H1 (cell line): ENCODE measurements around the gene CDC37. TPM values are rescaled to one million over a fixed set of nuclear protein-coding genes. Genes with fewer than 3 reads are reported as not detected.

ENCODE experiments used
- CTCF ChIA-PET: fragments of 300-600 bp; sonication (Branson Sonifier 250); formaldehyde crosslinking; loops from one replicate; lab custom pipeline; 2021; ENCODE audit not compliant: partially characterized antibody; lab: Charles Lee
- POLR2A ChIA-PET: fragments of 300-600 bp; sonication (Branson Sonifier 250); formaldehyde crosslinking; loops from one replicate; lab custom pipeline; 2021; ENCODE audit warnings: inconsistent platforms; ENCODE audit not compliant: partially characterized antibody; lab: Charles Lee
- DNase-seq, 2 experiments: peaks; one replicate each; pipeline versions ENCODE4 v3.0.0 to v3.0.0-alpha.2; 2010 to 2022; ENCODE audit warnings: low spot score in 2 of 2, low read depth in 1 of 2, mixed read lengths in 1 of 2
- FAIRE-seq: peaks from 2 replicates; lab custom pipeline; 2011; peaks lifted over from hg19 to GRCh38; lab: Jason Lieb, UNC
- H2AFZ ChIP-seq: 2 replicates; pipeline ENCODE4 v1.8.1; 2012; ENCODE audit warnings: low read length, inconsistent platforms
- H2AK5ac ChIP-seq: 2 replicates; pipeline ENCODE4 v1.6.1; 2013; ENCODE audit warnings: low read depth, low read length
- H2BK120ac ChIP-seq: replicated peaks from 2 replicates; pipeline ENCODE3; 2013; ENCODE audit warnings: low read depth, low read length, inconsistent platforms
- H2BK12ac ChIP-seq: 2 replicates; pipeline ENCODE4 v1.6.1; 2013; ENCODE audit warnings: low read depth, low read length
- H2BK15ac ChIP-seq: 2 replicates; pipeline ENCODE4 v1.6.1; 2013; ENCODE audit warnings: low read length
- H2BK20ac ChIP-seq: 2 replicates; pipeline ENCODE4 v1.6.1; 2013; ENCODE audit warnings: low read length
- H2BK5ac ChIP-seq: 2 replicates; pipeline ENCODE4 v1.6.1; 2013; ENCODE audit warnings: low read depth, low read length
- H3K14ac ChIP-seq: 2 replicates; pipeline ENCODE4 v1.6.1; 2013; ENCODE audit warnings: inconsistent platforms; ENCODE audit not compliant: insufficient read length
- H3K18ac ChIP-seq: 2 replicates; pipeline ENCODE4 v1.6.1; 2013; ENCODE audit warnings: low read length; ENCODE audit errors: extremely low read depth
- H3K23ac ChIP-seq: 2 replicates; pipeline ENCODE4 v1.6.1; 2013; ENCODE audit warnings: inconsistent platforms; ENCODE audit not compliant: insufficient read length
- H3K23me2 ChIP-seq: 2 replicates; pipeline ENCODE4 v1.6.1; 2013; ENCODE audit warnings: low read depth, low read length
- H3K27ac ChIP-seq: 2 replicates; pipeline ENCODE4 v1.6.1; 2011; ENCODE audit warnings: low read depth, low read length, inconsistent platforms
- H3K27me3 ChIP-seq, 4 experiments: replicated peaks in 1 of 4; 1 replicate in 1 of 4; 2 replicates in 3 of 4; pipeline versions ENCODE4 v1.6.1 to v1.8.1; 2011 to 2013; ENCODE audit warnings: low read length in 3 of 4, mild to moderate bottlenecking in 3 of 4, inconsistent platforms in 2 of 4, mixed read lengths in 2 of 4, moderate library complexity in 1 of 4; ENCODE audit not compliant: control insufficient read depth in 3 of 4, insufficient read depth in 3 of 4; ENCODE audit errors: extremely low read depth in 1 of 4
- H3K36me3 ChIP-seq, 4 experiments: 2 replicates each; pipeline versions ENCODE4 v1.6.1 to v1.8.1; 2011 to 2013; ENCODE audit warnings: mild to moderate bottlenecking in 4 of 4, low read length in 3 of 4, moderate library complexity in 2 of 4, control low read depth in 1 of 4, inconsistent platforms in 1 of 4; ENCODE audit not compliant: insufficient read depth in 4 of 4, control insufficient read depth in 2 of 4
- H3K4ac ChIP-seq: replicated peaks from 2 replicates; pipeline ENCODE3; 2013; ENCODE audit warnings: low read length, low read depth, mixed read lengths, inconsistent platforms; ENCODE audit not compliant: insufficient read length
- H3K4me1 ChIP-seq, 4 experiments: replicated peaks in 1 of 4; 1 replicate in 1 of 4; 2 replicates in 3 of 4; pipeline versions ENCODE4 v1.6.1 to v1.8.1; 2011 to 2013; ENCODE audit warnings: low read length in 3 of 4, inconsistent platforms in 2 of 4, mixed read lengths in 1 of 4; ENCODE audit not compliant: insufficient read depth in 4 of 4, control insufficient read depth in 3 of 4
- H3K4me2 ChIP-seq, 2 experiments: 2 replicates each; pipeline versions ENCODE4 v1.6.1 to v1.8.1; 2011 to 2013; ENCODE audit warnings: low read depth in 2 of 2, low read length in 2 of 2, control low read depth in 1 of 2, inconsistent platforms in 1 of 2, mild to moderate bottlenecking in 1 of 2; ENCODE audit not compliant: insufficient read depth in 1 of 2
- H3K4me3 ChIP-seq, 4 experiments: fragments of 200-600, 300-600 bp in 1 of 4; sonication (generic), shearing (Covaris generic), sonication (Bioruptor Twin) in 1 of 4; 2 replicates each; pipeline versions ENCODE4 v1.5.1 to v1.8.1; 2011 to 2016; ENCODE audit warnings: low read length in 4 of 4, low read depth in 3 of 4, control low read depth in 2 of 4, inconsistent platforms in 2 of 4, mild to moderate bottlenecking in 2 of 4, mixed read lengths in 1 of 4, moderate library complexity in 1 of 4; ENCODE audit not compliant: insufficient read depth in 2 of 4; ENCODE audit errors: extremely low read depth in 1 of 4
- H3K56ac ChIP-seq: replicated peaks from 2 replicates; pipeline ENCODE3; 2013; ENCODE audit warnings: low read depth, mild to moderate bottlenecking, mixed read lengths, low read length, inconsistent platforms; ENCODE audit not compliant: insufficient read length
- H3K79me1 ChIP-seq: 2 replicates; pipeline ENCODE4 v1.6.1; 2013; ENCODE audit warnings: low read depth, low read length, control low read depth
- H3K79me2 ChIP-seq, 2 experiments: 2 replicates each; pipeline versions ENCODE4 v1.6.1 to v1.8.1; 2012 to 2013; ENCODE audit warnings: low read length in 2 of 2, mild to moderate bottlenecking in 2 of 2, inconsistent platforms in 1 of 2; ENCODE audit not compliant: insufficient read depth in 2 of 2, control insufficient read depth in 1 of 2
- H3K9ac ChIP-seq, 4 experiments: replicated peaks in 1 of 4; 1 replicate in 1 of 4; 2 replicates in 3 of 4; pipeline versions ENCODE4 v1.6.1 to v1.8.1; 2011 to 2013; ENCODE audit warnings: low read depth in 3 of 4, low read length in 3 of 4, control low read depth in 2 of 4, mild to moderate bottlenecking in 2 of 4, moderate library complexity in 2 of 4, inconsistent platforms in 1 of 4; ENCODE audit errors: extremely low read depth in 1 of 4
- H3K9me3 ChIP-seq, 2 experiments: 2 replicates each; pipeline versions ENCODE4 v1.6.1 to v1.8.1; 2012 to 2013; ENCODE audit warnings: mild to moderate bottlenecking in 2 of 2, moderate library complexity in 2 of 2, control low read depth in 1 of 2, inconsistent platforms in 1 of 2, low read depth in 1 of 2, low read length in 1 of 2, mixed read lengths in 1 of 2; ENCODE audit not compliant: insufficient read depth in 2 of 2
- H4K20me1 ChIP-seq, 2 experiments: replicated peaks in 1 of 2; 2 replicates each; pipeline versions ENCODE3 to v1.8.1; 2011 to 2013; ENCODE audit warnings: inconsistent platforms in 2 of 2, low read length in 2 of 2, mild to moderate bottlenecking in 1 of 2; ENCODE audit not compliant: insufficient read depth in 2 of 2, control insufficient read depth in 1 of 2
- H4K5ac ChIP-seq: 2 replicates; pipeline ENCODE4 v1.6.1; 2013; ENCODE audit warnings: low read length, low read depth, mixed read lengths, inconsistent platforms; ENCODE audit not compliant: insufficient read length
- H4K8ac ChIP-seq: 2 replicates; pipeline ENCODE4 v1.8.0; 2013; ENCODE audit warnings: mild to moderate bottlenecking, moderate library complexity, low read length, inconsistent platforms; ENCODE audit not compliant: insufficient read depth; ENCODE audit errors: extremely low read depth
- H4K91ac ChIP-seq: replicated peaks from 2 replicates; pipeline ENCODE3; 2013; ENCODE audit warnings: low read length, mixed read lengths, inconsistent platforms; ENCODE audit not compliant: insufficient read length
- CREB1 ChIP-seq: IDR thresholded peaks from 2 replicates; pipeline ENCODE4 v1.6.1; 2012; ENCODE audit warnings: inconsistent platforms
- WGBS, 2 experiments: shearing (Covaris generic) in 1 of 2; methylation state at CpG; one replicate each; pipeline versions ENCODE4 v1.1.6 to v1.1.7; 2013 to 2015; ENCODE audit warnings: low lambda C conversion rate in 2 of 2, mixed read lengths in 2 of 2, inconsistent platforms in 1 of 2, low coverage in 1 of 2, missing lambda C conversion rate in 1 of 2; ENCODE audit not compliant: insufficient replicate concordance in 2 of 2, insufficient coverage in 1 of 2, insufficient read length in 1 of 2; ENCODE audit errors: extremely low coverage in 1 of 2, missing lambda C conversion rate in 1 of 2; 5-methylcytosine and 5-hydroxymethylcytosine counted together
- polyA plus RNA-seq, 7 experiments: library from polyadenylated mRNA; depleted of rRNA in 3 of 7; stranded (reverse) in 5 of 7; unstranded in 2 of 7; fragments of >200 nt in 5 of 7; fragments of 200-250 nt in 2 of 7; gene quantifications; 1 replicate in 5 of 7; 2 replicates in 1 of 7; 4 replicates in 1 of 7; pipeline versions ENCODE4 v1.2.1 to v1.2.3, GENCODE V29; 2011 to 2013; ENCODE audit warnings: missing spikeins in 2 of 7, mixed read lengths in 2 of 7
- total RNA-seq: library from RNA; stranded (reverse); fragmentation: NEBNext Ultra II Directional; extraction: Animal tissue kit (Norgen Biotek cat#: 25700); gene quantifications from 2 replicates; pipeline ENCODE4 v1.2.1, GENCODE V29; 2021

Gene CDC37
- total and polyA plus RNA-seq, 2 of the 8 experiments (the other 6 are each of a cell fraction or from before 2014, with no cell fraction given): 162 to 181 TPM

DNA sequence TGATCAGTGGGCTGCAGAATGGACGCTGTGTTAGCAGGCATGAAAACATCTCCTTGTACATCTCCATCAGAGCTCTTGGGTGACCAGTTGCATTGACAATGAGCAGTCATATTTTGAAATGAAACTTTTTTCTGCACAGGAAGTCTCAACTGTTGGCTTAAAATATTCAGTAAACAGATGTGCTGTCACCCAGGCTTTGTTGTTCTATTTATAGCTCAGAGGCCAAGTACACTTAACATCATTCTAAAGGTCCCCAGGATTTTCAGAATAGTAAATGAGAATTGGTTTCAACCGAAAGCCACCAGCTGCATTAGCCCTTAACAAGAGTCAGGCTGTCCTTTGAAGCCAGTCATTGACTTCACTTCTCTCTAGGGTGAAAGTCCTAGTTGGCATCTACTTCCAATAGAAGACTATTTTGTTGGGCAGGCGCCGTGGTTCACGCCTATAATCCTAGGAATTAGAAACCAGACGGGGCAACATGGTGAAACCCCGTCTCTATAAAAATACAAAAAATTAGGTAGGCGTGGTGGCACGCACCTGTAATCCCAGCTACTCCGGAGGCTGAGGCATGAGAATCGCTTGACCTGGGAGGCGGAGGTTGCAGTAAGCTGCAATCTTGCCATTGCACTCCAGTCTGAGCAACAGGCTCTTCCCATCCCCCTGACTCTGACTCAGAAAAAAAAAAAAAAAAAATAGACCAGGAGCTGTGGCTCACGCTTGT lies 9.1 kb upstream of the CDC37 start:
- no peaks in the 10 kb centered on the region for H3K36me3 ChIP-seq
- no peak overlapping the region for H3K9ac ChIP-seq
- ChIA-PET POLR2A (interaction anchor here (1.5 kb wide), 1 partner anchor 11 kb away, joined by 4 read pairs; no protein-coding TSS in a partner anchor), CTCF (interaction anchor here (0.6 to 9.4 kb wide), 11 partner anchors 8 to 1400 kb away, joined by 3 to 172 read pairs (median 4); partner anchors contain the start of genes CDC37, ICAM1 and PDE4A)
- H2BK15ac ChIP-seq: no peak overlapping the region
- peaks cover 1 to 23% (median 15%) of the 10 kb centered on the region in 4 experiments for H3K27me3 ChIP-seq
- no peaks in the 10 kb centered on the region for H3K79me2 ChIP-seq
- H3K4me2 ChIP-seq: no peak overlapping the region
- no peak overlapping the region for H3K18ac ChIP-seq
- H3K9me3 ChIP-seq: peaks cover 0 to 2% of the 10 kb centered on the region in 2 experiments; a peak in 1 of 4 replicates
- H2BK20ac ChIP-seq: no peak overlapping the region
- H3K56ac ChIP-seq: no peak overlapping the region
- H3K79me1 ChIP-seq: no peaks in the 10 kb centered on the region
- H2BK12ac ChIP-seq: no peak overlapping the region
- DNase-seq (no peak), FAIRE-seq (no peak)
- no peak overlapping the region for H4K5ac ChIP-seq
- H3K4me1 ChIP-seq: peaks cover 0 to 8% (median 3%) of the 10 kb centered on the region in 4 experiments; a peak in 5 of 7 replicates
- no peak overlapping the region for H2AFZ ChIP-seq
- H3K14ac ChIP-seq: no peak overlapping the region
- H3K4ac ChIP-seq: no peak overlapping the region
- no peak overlapping the region for H3K4me3 ChIP-seq
- no peak overlapping the region for H2BK5ac ChIP-seq
- no peak overlapping the region for H4K8ac ChIP-seq
- H3K23me2 ChIP-seq: peaks cover 3% of the 10 kb centered on the region; the same call in 1 of the 2 replicates
- H4K20me1 ChIP-seq: peaks cover 0 to 2% of the 10 kb centered on the region in 2 experiments
- no peak for TF ChIP-seq CREB1
- H2BK120ac ChIP-seq: no peak overlapping the region
- no peak overlapping the region for H3K23ac ChIP-seq
- WGBS, 2 experiments: 86% methylated on average over 12 of the region's 13 CpGs; no CpG with 5 or more reads in 1 of the 2 experiments
- H3K27ac ChIP-seq: no peak overlapping the region
- H4K91ac ChIP-seq: no peak overlapping the region
- no peak overlapping the region for H2AK5ac ChIP-seq
